HepG2 (cell line): ENCODE measurements around the gene FBLN7. TPM values are rescaled to one million over a fixed set of nuclear protein-coding genes. Genes with fewer than 3 reads are reported as not detected.

Experiments
- BCLAF1 ChIP-seq: fragments of 450-650 bp; IDR thresholded peaks from 2 replicates; pipeline ENCODE4 v1.6.1; 2017; ENCODE audit warnings: mild to moderate bottlenecking
- BHLHE40 ChIP-seq: IDR thresholded peaks from 2 replicates; pipeline ENCODE4 v1.6.1; 2011; ENCODE audit warnings: low read length, improper control_type of control experiment
- CREB3 ChIP-seq: sonication (generic); formaldehyde crosslinking; IDR thresholded peaks from 2 replicates; pipeline ENCODE4 v1.5.0; 2020; ENCODE audit warnings: missing genetic modification reagents
- GFI1 ChIP-seq: sonication (generic); formaldehyde crosslinking; IDR thresholded peaks from 2 replicates; pipeline ENCODE4 v1.5.0; 2020; ENCODE audit warnings: missing genetic modification reagents, mild to moderate bottlenecking, borderline replicate concordance
- HOXA5 ChIP-seq: sonication (generic); formaldehyde crosslinking; IDR thresholded peaks from 2 replicates; pipeline ENCODE4 v1.4.0; 2020; ENCODE audit warnings: missing genetic modification reagents
- KMT2A ChIP-seq: sonication (generic); formaldehyde crosslinking; IDR thresholded peaks from 2 replicates; pipeline ENCODE4 v1.4.0; 2020; ENCODE audit warnings: missing genetic modification reagents
- LBX2 ChIP-seq: sonication (generic); formaldehyde crosslinking; IDR thresholded peaks from 2 replicates; pipeline ENCODE4 v1.5.0; 2020; ENCODE audit warnings: missing genetic modification reagents, mild to moderate bottlenecking, borderline replicate concordance
- MAF1 ChIP-seq: sonication (generic); formaldehyde crosslinking; IDR thresholded peaks from 2 replicates; pipeline ENCODE4 v1.5.0; 2020; ENCODE audit warnings: missing genetic modification reagents, borderline replicate concordance
- MATR3 ChIP-seq: sonication (generic); formaldehyde crosslinking; IDR thresholded peaks from 2 replicates; pipeline ENCODE4 v1.4.0; 2020; ENCODE audit warnings: missing genetic modification reagents
- MEF2D ChIP-seq: sonication (generic); formaldehyde crosslinking; IDR thresholded peaks from 2 replicates; pipeline ENCODE4 v1.5.1; 2020; ENCODE audit warnings: mild to moderate bottlenecking, missing genetic modification reagents
- PHF5A ChIP-seq: IDR thresholded peaks from one replicate; pipeline ENCODE4 v1.6.1; 2018; ENCODE audit warnings: low read depth, missing genetic modification reagents; ENCODE audit not compliant: unreplicated experiment
- RBM22 ChIP-seq: fragments of 200-400 bp; formaldehyde crosslinking; optimal IDR thresholded peaks from 2 replicates; pipeline ENCODE3; 2017; ENCODE audit warnings: mild to moderate bottlenecking, low read length, moderate library complexity
- SNAPC2 ChIP-seq: sonication (generic); formaldehyde crosslinking; IDR thresholded peaks from 2 replicates; pipeline ENCODE4 v1.8.1; 2022; ENCODE audit warnings: mild to moderate bottlenecking, missing genetic modification reagents
- THRA ChIP-seq: sonication (generic); formaldehyde crosslinking; IDR thresholded peaks from 2 replicates; pipeline ENCODE4 v1.4.0; 2020; ENCODE audit warnings: missing genetic modification reagents, borderline replicate concordance
- TRIM22 ChIP-seq: fragments of 450-650 bp; IDR thresholded peaks from 2 replicates; pipeline ENCODE4 v1.6.1; 2017
- ZNF343 ChIP-seq: sonication (generic); formaldehyde crosslinking; IDR thresholded peaks from 2 replicates; pipeline ENCODE4 v1.4.0; 2020; ENCODE audit warnings: mild to moderate bottlenecking, missing genetic modification reagents
- ZNF614 ChIP-seq: IDR thresholded peaks from 2 replicates; pipeline ENCODE4 v1.6.1; 2018; ENCODE audit warnings: missing biosample characterization, missing genetic modification reagents, inconsistent platforms, borderline replicate concordance
- ZNF629 ChIP-seq: sonication (generic); formaldehyde crosslinking; conservative IDR thresholded peaks from 2 replicates; pipeline ENCODE4 v1.5.0; 2020; ENCODE audit warnings: missing genetic modification reagents
- ZNF678 ChIP-seq: sonication (generic); formaldehyde crosslinking; IDR thresholded peaks from 2 replicates; pipeline ENCODE4 v1.4.0; 2020; ENCODE audit warnings: mild to moderate bottlenecking, missing genetic modification reagents
- ZNF800 ChIP-seq: sonication (generic); formaldehyde crosslinking; IDR thresholded peaks from 2 replicates; pipeline ENCODE4 v1.4.0; 2020; ENCODE audit warnings: missing genetic modification reagents
- ZSCAN29 ChIP-seq: sonication (generic); formaldehyde crosslinking; conservative IDR thresholded peaks from 2 replicates; pipeline ENCODE4 v1.4.0; 2020; ENCODE audit warnings: mild to moderate bottlenecking, missing genetic modification reagents
- polyA plus RNA-seq, 8 experiments: library from polyadenylated mRNA; depleted of rRNA in 3 of 8; stranded (reverse) in 7 of 8; unstranded in 1 of 8; fragments of >200 nt; fragmentation: Illumina TruSeq in 4 of 8; extraction: Trizol in 4 of 8; gene quantifications; 2 replicates each; pipeline versions ENCODE4 v1.2.1 to v1.2.3, GENCODE V29; 2011 to 2016; ENCODE audit warnings: low read depth in 4 of 8, missing spikeins in 1 of 8, mixed read lengths in 1 of 8; ENCODE audit not compliant: insufficient read depth in 1 of 8
- total RNA-seq, 5 experiments: library from RNA; depleted of rRNA; stranded (reverse); fragments of >200 nt; fragmentation: Illumina TruSeq; extraction: Trizol; gene quantifications; 2 replicates each; pipeline ENCODE4 v1.2.3, GENCODE V29; 2016; ENCODE audit warnings: low read depth in 1 of 5

FBLN7 gene
- total and polyA plus RNA-seq, 2 of the 13 experiments (the other 11 are each of a cell fraction or from before 2014, with no cell fraction given): 1.4 to 2.3 TPM

- no peak; the same call in 1 of the 2 replicates for TF ChIP-seq GFI1 (CRISPR knock-in tag)
- no peak for TF ChIP-seq ZNF678
- TF ChIP-seq ZNF629: no peak
- no peak for TF ChIP-seq THRA (CRISPR knock-in tag)
- no peak for TF ChIP-seq ZSCAN29 (CRISPR knock-in tag)
- TF ChIP-seq MAF1: no peak
- no peak for TF ChIP-seq LBX2
- no peak for TF ChIP-seq RBM22
- TF ChIP-seq ZNF800: no peak
- 0 out of 2 replicates have a peak, but pooled peaks have one; percentile 46 for TF ChIP-seq SNAPC2 (CRISPR knock-in tag)
- TF ChIP-seq ZNF614: no peak; the same call in 1 of the 2 replicates
- no peak for TF ChIP-seq PHF5A (CRISPR knock-in tag)
- TF ChIP-seq KMT2A: no peak
- TF ChIP-seq MATR3 (CRISPR knock-in tag): no peak
- no peak; the same call in 1 of the 2 replicates for TF ChIP-seq ZNF343 (CRISPR knock-in tag)
- no peak for TF ChIP-seq HOXA5 (CRISPR knock-in tag)
- no peak for TF ChIP-seq CREB3
- no peak for TF ChIP-seq BCLAF1
- 0 out of 2 replicates have a peak, but pooled peaks have one; percentile 17 for TF ChIP-seq MEF2D (CRISPR knock-in tag)
- no peak for TF ChIP-seq BHLHE40
- no peak for TF ChIP-seq TRIM22
Measured at GRCh38 chr2:112137516-112138158, 548 bp upstream of the FBLN7 start (continued).
